Loucy (cell line): ENCODE data around the gene TBL1XR1.

ENCODE experiments used
- CTCF ChIP-seq: fragments of 200-600 bp; sonication (generic); conservative IDR thresholded peaks from 2 replicates; pipeline ENCODE4 v1.5.1; 2014; ENCODE audit warnings: mild to moderate bottlenecking, antibody characterized with exemption, low read length
- EZH2phosphoT487 ChIP-seq: fragments of 200-600 bp; IDR thresholded peaks from 2 replicates; pipeline ENCODE4 v1.6.1; 2018; ENCODE audit warnings: antibody characterized with exemption, mild to moderate bottlenecking, moderate library complexity, borderline replicate concordance

GRCh38 chr3:177177749-177178221 lies 19.5 kb downstream of the TBL1XR1 start:
- TF ChIP-seq CTCF (no peak), EZH2phosphoT487 (no peak)
